ENCODE results near the gene FARP1.

The FARP1 gene

GRCh38 chr13:98451676-98452470 is 309.0 kb downstream of the FARP1 start:
- no peak for DNase-seq

DNA sequence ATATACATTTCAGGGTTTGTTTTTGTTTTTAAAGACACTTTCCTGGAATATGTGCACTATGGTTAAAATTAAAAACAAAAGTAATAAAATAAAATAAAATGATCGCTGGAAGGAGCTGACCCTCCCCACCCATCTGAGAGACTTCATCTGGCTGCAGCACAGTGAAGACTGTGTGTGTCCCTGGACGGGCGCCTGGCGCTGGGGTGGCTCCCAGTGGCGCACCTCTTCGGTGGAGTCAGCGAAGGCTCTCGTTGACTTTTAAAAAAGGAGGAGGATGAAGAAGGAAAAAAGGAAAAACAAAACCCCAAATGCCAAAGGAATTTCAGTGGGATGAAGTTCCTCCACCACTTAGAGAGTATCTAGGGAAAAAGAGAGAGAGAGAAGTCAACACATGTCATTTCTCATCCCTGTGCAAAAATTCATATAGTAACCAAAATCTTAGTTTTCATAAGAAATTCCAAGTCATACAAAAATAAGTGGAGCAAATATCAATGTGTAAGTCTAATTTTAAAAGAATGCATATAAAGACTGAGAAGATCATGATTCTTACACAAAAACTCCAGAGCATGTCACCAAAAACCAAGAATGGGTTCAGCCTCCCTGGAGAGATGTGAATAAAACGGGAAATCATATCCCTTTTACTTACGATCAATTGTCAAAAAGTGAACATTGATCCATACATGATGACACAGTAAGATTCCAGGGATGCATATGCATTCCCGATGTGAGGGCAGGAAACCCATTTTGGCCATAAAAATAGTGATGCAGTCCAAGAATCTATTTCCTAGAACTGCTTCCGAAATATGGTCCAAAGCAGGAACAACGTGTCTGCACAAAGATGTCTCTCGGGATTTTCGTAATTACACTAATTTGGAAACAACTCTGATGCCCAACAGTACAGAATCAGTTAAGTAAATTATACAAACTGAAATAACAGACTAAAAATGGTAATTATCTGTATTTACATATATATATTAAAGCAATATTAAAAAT is 310.3 kb downstream of the FARP1 start:
- no peak for DNase-seq

DNA sequence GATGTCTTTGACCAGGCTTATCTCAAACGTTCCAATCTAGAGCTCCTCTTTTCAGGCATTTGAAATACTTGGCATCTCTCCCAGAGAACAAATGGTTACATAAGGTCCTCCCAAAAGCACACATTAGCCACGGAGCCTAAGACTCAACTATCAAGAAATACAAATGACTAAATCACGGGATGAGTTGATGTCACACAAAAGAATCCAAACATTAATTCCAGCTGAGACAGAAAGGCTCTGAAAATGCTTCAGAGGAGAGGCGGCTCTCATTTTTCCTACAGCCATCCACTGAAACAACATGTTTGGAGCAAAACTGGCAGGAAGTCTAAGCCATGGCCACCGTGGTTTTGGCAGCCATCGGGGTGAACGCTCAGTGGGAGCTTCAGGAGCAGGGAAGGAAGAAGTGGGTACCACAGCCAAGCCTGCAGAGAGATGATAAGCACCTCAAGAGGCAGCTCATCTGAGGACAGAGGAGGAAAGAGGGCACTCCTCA is 311.5 kb downstream of the FARP1 start:
- DNase-seq: no peak

DNA sequence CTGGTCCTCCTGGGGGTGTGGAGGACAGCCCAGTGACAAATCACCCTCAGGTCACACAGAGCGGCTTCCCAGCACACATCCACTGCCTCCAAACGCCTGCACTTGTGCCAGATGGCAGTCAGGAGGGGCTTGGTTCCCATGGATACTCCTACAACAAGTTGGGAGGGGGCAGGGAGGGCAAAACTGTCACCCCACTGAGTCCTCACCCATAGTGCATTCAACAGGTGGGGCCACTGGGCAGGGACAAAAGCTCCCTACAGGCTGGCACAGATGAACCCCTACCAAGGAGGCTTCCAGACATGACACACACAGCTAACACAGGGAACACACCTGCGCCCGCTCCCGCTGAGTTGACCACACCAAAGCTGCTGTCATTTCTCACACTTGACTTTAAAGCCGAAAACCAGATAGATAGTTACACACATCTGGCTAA is 313.5 kb downstream of the FARP1 start:
- no peak for DNase-seq

DNA sequence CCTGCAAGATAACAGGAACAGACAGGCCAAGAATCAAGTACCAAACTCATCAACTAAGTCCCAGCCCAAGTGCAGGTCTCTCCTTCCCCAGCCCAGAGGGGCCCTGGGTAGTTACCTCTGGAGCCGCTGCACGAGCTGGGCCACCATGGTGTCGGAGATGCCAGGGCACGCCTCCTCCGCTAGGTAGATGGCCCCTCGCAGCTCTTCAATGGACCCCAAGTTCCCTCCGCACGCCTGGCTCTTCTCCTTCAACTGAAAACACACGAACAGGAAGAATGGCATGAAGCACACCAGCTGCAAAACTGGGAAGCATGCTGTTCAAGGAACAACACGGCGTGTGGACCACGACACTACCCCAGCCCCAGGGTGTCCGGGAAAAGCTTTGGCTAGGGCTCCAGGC is 314.2 kb downstream of the FARP1 start:
- no peak for DNase-seq

DNA sequence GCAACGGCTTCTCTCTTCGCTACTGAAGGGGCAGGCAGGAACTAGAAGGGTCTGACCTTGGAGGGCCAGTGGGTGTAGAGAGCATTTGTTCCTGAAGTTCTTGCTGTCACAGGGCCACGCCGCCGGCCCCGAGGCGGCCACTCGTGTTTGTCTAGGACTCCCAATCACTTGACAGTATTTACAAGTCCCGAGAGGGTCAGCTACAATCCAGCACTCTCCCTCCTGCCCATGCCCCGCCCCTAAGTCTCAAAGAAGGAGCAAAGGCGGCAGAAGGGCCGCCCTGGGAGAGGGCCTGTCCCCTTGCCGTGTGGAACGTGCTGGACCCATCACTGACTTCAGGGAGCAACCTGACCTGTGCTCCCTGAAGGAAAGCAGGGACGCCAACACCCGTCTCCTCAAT is 315.5 kb downstream of the FARP1 start:
- no peak for DNase-seq

- DNase-seq: no peak
These were observed 316.3 kb downstream of the FARP1 start for GRCh38 chr13:98459171-98459681.

DNA sequence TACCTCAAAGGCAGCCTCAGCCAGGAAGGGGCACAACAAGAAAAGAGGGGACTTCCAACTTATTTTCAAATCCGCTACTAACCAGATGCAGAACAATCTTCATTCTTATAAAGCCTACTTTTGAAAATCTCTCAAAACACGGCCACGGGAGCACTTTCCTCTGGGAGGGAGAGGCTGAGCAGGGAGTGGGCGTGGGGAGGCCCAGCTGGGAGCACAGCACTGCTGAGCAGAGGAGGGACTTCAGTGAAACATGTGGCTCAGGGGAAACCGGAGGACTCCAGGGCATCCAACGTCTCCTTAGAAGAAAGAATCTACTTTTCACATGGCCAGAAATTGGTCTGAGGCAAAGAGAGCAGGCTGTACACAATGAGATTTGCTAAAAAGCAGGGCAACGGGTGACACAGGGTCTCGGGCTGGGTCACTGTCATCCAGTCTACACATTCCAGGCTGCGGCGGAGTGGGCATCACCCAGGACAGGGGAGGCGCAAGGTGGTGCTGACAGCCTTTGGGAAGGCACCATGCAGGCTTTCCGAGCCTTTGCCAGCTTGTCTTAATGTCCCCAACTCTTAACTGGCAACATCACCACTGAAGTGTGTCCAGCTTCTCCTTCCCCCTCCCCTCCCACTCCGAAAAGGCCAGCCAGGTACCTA is 317.0 kb downstream of the FARP1 start:
- no peak for DNase-seq

- DNase-seq: no peak
These were observed 317.6 kb downstream of the FARP1 start for GRCh38 chr13:98460516-98460915.

- no peak for DNase-seq
These were observed 318.8 kb downstream of the FARP1 start for GRCh38 chr13:98461486-98462240.

- no peak for DNase-seq
These were observed 319.5 kb downstream of the FARP1 start for GRCh38 chr13:98462241-98462882.

GRCh38 chr13:98462946-98463345 is 320.1 kb downstream of the FARP1 start:
- no peak for DNase-seq

GRCh38 chr13:98466634-98467236 is 323.8 kb downstream of the FARP1 start:
- DNase-seq: no peak

DNA sequence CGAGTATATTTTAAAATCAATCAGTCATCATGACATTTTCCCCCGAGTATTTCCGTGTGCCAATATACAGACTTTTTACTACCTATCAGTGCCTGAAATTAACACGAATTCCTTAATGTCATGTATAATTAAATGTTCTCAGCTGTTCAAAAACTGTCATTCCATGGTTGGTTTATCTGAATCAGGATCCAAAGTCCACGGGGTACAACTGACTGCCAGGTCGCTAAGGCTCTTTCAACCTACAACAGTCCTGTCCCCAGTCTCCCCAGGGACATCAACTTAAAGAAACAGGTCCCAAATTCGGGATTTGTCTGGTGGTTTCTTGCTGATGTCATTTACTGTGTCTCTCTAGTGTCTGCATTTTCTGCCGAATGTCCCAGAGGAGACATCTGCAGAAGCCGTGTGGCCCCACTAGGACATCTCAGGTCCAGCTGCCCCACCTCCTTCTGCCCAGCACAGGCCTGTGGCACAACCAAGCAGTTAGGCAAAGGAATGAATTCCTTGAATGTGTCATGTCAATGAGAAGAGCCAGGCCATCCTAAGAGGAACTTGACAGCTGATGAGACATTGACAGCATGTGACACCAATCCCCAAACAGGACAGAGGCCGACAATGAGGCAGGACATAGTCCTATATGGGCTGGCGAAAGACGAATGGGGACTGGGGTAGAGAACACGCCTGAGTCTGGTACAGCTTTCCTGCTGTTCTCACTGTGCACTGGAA is 324.5 kb downstream of the FARP1 start:
- no peak for DNase-seq

DNA sequence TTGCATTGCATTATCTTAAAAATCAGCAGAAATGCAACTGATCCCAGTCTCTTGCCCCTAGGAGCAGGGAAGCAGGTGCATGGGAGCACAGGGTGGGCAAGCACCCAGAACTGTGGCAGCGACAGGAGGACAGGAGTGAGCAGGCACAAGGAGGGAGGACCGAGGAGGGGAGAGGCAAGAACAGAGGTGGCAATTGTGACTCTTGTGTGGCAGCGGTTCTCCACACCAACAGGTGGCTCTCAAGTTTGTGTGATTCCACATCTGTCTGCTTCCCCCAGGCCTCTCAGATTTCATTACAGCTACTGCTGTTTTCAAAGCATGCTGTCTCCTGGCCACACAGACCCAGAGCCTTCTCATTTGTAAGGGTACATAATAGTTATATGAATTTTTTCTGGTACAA is 325.5 kb downstream of the FARP1 start:
- DNase-seq: no peak

DNA sequence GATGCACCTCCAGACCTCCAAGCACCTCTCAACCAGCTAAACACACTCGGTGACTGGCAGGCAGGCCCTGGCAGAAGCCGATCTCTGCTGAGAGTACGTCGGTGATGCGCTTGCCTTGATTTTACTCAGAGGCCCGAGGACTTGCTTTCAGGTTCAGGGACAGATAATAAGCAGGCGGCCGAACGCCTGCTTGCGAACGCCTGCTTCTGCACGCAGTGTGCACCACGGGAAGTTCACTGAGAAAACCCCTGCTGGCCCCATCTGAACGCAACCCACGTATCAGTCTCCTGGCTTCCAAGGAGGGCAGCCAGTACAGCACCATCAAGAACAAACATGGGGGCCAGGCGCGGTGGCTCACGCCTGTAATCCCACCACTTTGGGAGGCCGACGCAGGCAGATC is 326.0 kb downstream of the FARP1 start:
- no peak for DNase-seq

- no peak for DNase-seq
These were observed 328.0 kb downstream of the FARP1 start for GRCh38 chr13:98470920-98471319.

GRCh38 chr13:98471934-98472333 is 329.0 kb downstream of the FARP1 start:
- no peak for DNase-seq

DNA sequence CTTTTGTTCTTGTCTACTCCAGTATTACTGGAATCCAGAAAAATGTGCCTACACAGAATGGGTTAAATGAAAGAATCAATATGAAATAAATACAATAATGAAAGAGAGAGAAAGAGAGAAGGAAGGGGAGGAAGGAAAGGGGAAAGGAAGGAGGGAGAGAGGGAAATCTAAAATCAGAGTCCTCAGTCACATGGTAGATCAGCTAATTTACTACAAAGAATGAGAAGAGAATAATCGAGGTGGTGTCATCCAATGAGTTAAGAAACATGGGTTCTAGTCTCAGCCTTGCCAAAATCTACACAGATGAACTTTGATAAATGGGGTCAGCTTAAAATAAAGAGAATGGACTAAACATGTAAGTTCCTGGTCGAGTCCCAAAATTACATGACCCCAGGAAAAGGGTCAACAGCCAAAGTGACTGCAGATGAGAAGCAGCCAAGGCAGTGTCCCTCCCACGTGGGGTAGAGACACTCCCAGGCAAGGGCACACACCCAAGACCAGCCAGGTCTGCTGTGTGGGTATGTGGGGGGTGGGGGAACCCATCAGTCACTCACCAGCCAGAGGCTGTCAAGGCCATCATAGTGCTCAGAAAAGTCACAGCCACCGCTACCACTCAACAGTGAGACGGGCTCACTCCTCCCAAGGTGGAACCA is 330.4 kb downstream of the FARP1 start:
- DNase-seq: no peak

DNA sequence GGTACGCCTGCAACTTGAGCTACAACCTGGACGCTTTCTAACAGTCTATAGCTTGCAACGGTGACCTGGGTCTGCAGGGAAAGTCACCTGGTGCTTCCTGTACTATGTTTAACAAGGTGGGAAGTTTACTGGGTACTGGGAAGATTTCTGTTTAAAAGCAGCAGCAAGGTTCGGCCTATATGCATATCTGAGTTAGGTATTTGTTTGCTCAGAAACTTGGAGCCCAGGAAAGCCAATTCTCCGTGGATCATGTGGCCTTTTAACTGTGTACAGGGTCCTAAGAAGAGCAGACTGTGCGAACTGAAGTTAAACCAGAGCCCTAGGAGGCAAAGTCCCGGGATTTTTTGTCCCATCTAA is 330.9 kb downstream of the FARP1 start:
- no peak for DNase-seq
